Stimulated activated CD4-positive, alpha-beta T cell treated with anti-CD3 and anti-CD28 coated beads, Interleukin-1b, Interleukin-23, amount 100 ng/mL, for 24 hours (primary cell): Measurements from ENCODE around the gene PIP4K2B.
A peak's percentile ranks its signal among the peaks of the same experiment; 100 is the strongest.
"Not testable (repeated sequence)": the region's sequence is repeated elsewhere in the genome, so short reads cannot be mapped to it uniquely, and the experiment has no call there.

Experiments used
- DNase-seq, 4 experiments: peaks; one replicate each; pipeline ENCODE4 v3.0.0-alpha.2; 2020; ENCODE audit warnings: low read depth in 4 of 4, low spot score in 1 of 4

Gene PIP4K2B

GRCh38 chr17:38799501-38800236 is at the start of gene PIP4K2B:
TSS of gene PIP4K2B (minus strand) at chr17:38799556. CDS start at chr17:38799424, 132 bp downstream.
- DNase-seq, result peak; percentile 57 to 90 (median 73)

GRCh38 chr17:38848557-38848891 is 49.2 kb upstream of the PIP4K2B start:
- DNase-seq, result no peak

GRCh38 chr17:38844261-38844757 is 45.0 kb upstream of the PIP4K2B start:
- DNase-seq, result no peak

- DNase-seq, result no peak
These were observed 26.4 kb upstream of the PIP4K2B start for GRCh38 chr17:38825762-38826247.

GRCh38 chr17:38824899-38825761 is 25.8 kb upstream of the PIP4K2B start, which contains the start of gene CWC25:
TSS of gene CWC25 (minus strand) at chr17:38825321. CDS start at chr17:38825183, 138 bp downstream.
- peak; percentile 88 to 95 (median 92) for DNase-seq

- peak in 1 of 4 experiments; percentile 11 for DNase-seq
These were observed 16.3 kb upstream of the PIP4K2B start for GRCh38 chr17:38815576-38816193.

- DNase-seq, result no peak
These were observed 10.5 kb upstream of the PIP4K2B start for GRCh38 chr17:38809828-38810227.

- DNase-seq, result no peak
These were observed 943 bp upstream of the PIP4K2B start for GRCh38 chr17:38800237-38800760.

GRCh38 chr17:38798614-38799500 is 499 bp downstream of the PIP4K2B start:
- DNase-seq, result peak; percentile 5 to 33 (median 20)

- DNase-seq, result no peak
These were observed 1.5 kb downstream of the PIP4K2B start for GRCh38 chr17:38797828-38798227.

GRCh38 chr17:38797158-38797490 is 2.2 kb downstream of the PIP4K2B start:
- DNase-seq, result no peak

GRCh38 chr17:38796451-38797157 is 2.8 kb downstream of the PIP4K2B start:
- no peak for DNase-seq

- no peak for DNase-seq
These were observed 5.1 kb downstream of the PIP4K2B start for GRCh38 chr17:38794221-38794620.

GRCh38 chr17:38791162-38791561 is 8.2 kb downstream of the PIP4K2B start:
- DNase-seq, result no peak

- DNase-seq, result not testable (repeated sequence)
These were observed 9.1 kb downstream of the PIP4K2B start for GRCh38 chr17:38790148-38790707.

- DNase-seq, result no peak
These were observed 10.2 kb downstream of the PIP4K2B start for GRCh38 chr17:38789185-38789584.

GRCh38 chr17:38787999-38788398 is 11.4 kb downstream of the PIP4K2B start:
- DNase-seq, result not testable (repeated sequence)

GRCh38 chr17:38786372-38786771 is 13.0 kb downstream of the PIP4K2B start:
- no peak for DNase-seq

GRCh38 chr17:38783227-38783626 is 16.1 kb downstream of the PIP4K2B start:
- no peak for DNase-seq
